HPDE6-E6E7 (cell line): ENCODE results near the gene WDR31.
A peak's percentile ranks its signal among the peaks of the same experiment; 100 is the strongest.
"Not testable (repeated sequence)": the region's sequence is repeated elsewhere in the genome, so short reads cannot be mapped to it uniquely, and the experiment has no call there.

ENCODE experiments used
- DNase-seq: peaks from one replicate; pipeline ENCODE4 v3.0.0; 2011; ENCODE audit warnings: missing footprints; ENCODE audit errors: extremely low spot score

The WDR31 gene

GRCh38 chr9:113340011-113340699 lies at the start of gene WDR31:
Gene WDR31 (minus strand): TSS chr9:113340275. CDS start chr9:113332022, 8,253 bp downstream.
- DNase-seq = peak; percentile 79

- DNase-seq = no peak
Measured at GRCh38 chr9:113389451-113389850, 49.4 kb upstream of the WDR31 start.

- DNase-seq = no peak
Measured at GRCh38 chr9:113388833-113389232, 48.8 kb upstream of the WDR31 start.

- DNase-seq = no peak
Measured at GRCh38 chr9:113387560-113388230, 47.6 kb upstream of the WDR31 start.

GRCh38 chr9:113386571-113387393 lies 46.7 kb upstream of the WDR31 start:
- no peak for DNase-seq

- peak; percentile 50 for DNase-seq
Measured at GRCh38 chr9:113381909-113382411, 41.9 kb upstream of the WDR31 start.

GRCh38 chr9:113381441-113381840 lies 41.4 kb upstream of the WDR31 start:
- not testable (repeated sequence) for DNase-seq

GRCh38 chr9:113380869-113381378 lies 40.8 kb upstream of the WDR31 start:
- no peak for DNase-seq

- DNase-seq = not testable (repeated sequence)
Measured at GRCh38 chr9:113379829-113380210, 39.7 kb upstream of the WDR31 start.

GRCh38 chr9:113379094-113379828 lies 39.2 kb upstream of the WDR31 start:
- DNase-seq = not testable (repeated sequence)

GRCh38 chr9:113376634-113377567 lies 36.8 kb upstream of the WDR31 start, which contains the start of gene HDHD3:
Gene HDHD3 (minus strand): TSS chr9:113376986. CDS start chr9:113374354, 2,632 bp downstream.
- peak; percentile 89 for DNase-seq

- no peak for DNase-seq
Measured at GRCh38 chr9:113375057-113376023, 35.3 kb upstream of the WDR31 start.

- no peak for DNase-seq
Measured at GRCh38 chr9:113373676-113374392, 33.8 kb upstream of the WDR31 start.

- no peak for DNase-seq
Measured at GRCh38 chr9:113373256-113373655, 33.2 kb upstream of the WDR31 start.

GRCh38 chr9:113372059-113372458 lies 32.0 kb upstream of the WDR31 start:
- no peak for DNase-seq

GRCh38 chr9:113370806-113371325 lies 30.8 kb upstream of the WDR31 start:
- no peak for DNase-seq

- DNase-seq = no peak
Measured at GRCh38 chr9:113369855-113370140, 29.7 kb upstream of the WDR31 start.
